Neuronal stem cell (in vitro differentiated cells): ENCODE results near the gene SLC19A1.
A peak's percentile ranks its signal among the peaks of the same experiment; 100 is the strongest.

Source experiments
- DNase-seq: peaks from one replicate; pipeline ENCODE4 v3.0.0-alpha.2; 2013; ENCODE audit warnings: low spot score
- H2AFZ ChIP-seq: one replicate; pipeline ENCODE4 v1.6.1; 2013; ENCODE audit warnings: mild to moderate bottlenecking, low read length, inconsistent platforms
- H2AK5ac ChIP-seq: 2 replicates; pipeline ENCODE4 v1.6.1; 2013; ENCODE audit warnings: low read depth, mild to moderate bottlenecking, inconsistent platforms, low read length, moderate library complexity, mixed read lengths
- H2BK120ac ChIP-seq: 2 replicates; pipeline ENCODE4 v1.6.1; 2013; ENCODE audit warnings: low read depth, mild to moderate bottlenecking, inconsistent platforms, low read length, moderate library complexity, mixed read lengths
- H2BK12ac ChIP-seq: one replicate; pipeline ENCODE4 v1.6.1; 2013; ENCODE audit warnings: low read length, inconsistent platforms
- H2BK15ac ChIP-seq: 2 replicates; pipeline ENCODE4 v1.6.1; 2013; ENCODE audit warnings: mild to moderate bottlenecking, low read length, inconsistent platforms, mixed read lengths
- H2BK5ac ChIP-seq: one replicate; pipeline ENCODE4 v1.6.1; 2013; ENCODE audit warnings: inconsistent platforms, mild to moderate bottlenecking, low read length, moderate library complexity
- H3K14ac ChIP-seq: one replicate; pipeline ENCODE4 v1.6.1; 2013; ENCODE audit warnings: low read length, inconsistent platforms
- H3K18ac ChIP-seq: 2 replicates; pipeline ENCODE4 v1.6.1; 2013; ENCODE audit warnings: low read length, inconsistent platforms
- H3K23ac ChIP-seq: 2 replicates; pipeline ENCODE4 v1.6.1; 2013; ENCODE audit warnings: low read depth, mild to moderate bottlenecking, mixed read lengths, low read length, inconsistent platforms; ENCODE audit not compliant: poor library complexity
- H3K27ac ChIP-seq: replicated peaks from 3 replicates; pipeline ENCODE4 v1.5.1; 2013; ENCODE audit warnings: low read length, inconsistent platforms
- H3K27me3 ChIP-seq, 3 experiments: 2 replicates each; pipeline ENCODE4 v1.6.1; 2013; ENCODE audit warnings: low read length in 3 of 3, mild to moderate bottlenecking in 2 of 3, inconsistent platforms in 1 of 3, low read depth in 1 of 3, mixed read lengths in 1 of 3, moderate library complexity in 1 of 3; ENCODE audit not compliant: control insufficient read depth in 3 of 3, insufficient read depth in 3 of 3
- H3K36me3 ChIP-seq, 2 donors: replicated peaks in 1 of 2; 2 replicates each; pipeline ENCODE4 v1.6.1; 2013; ENCODE audit warnings: low read length in 2 of 2; ENCODE audit not compliant: control insufficient read depth in 2 of 2, insufficient read depth in 2 of 2
- H3K4ac ChIP-seq: 2 replicates; pipeline ENCODE4 v1.6.1; 2013; ENCODE audit warnings: inconsistent platforms, mild to moderate bottlenecking, low read length, moderate library complexity
- H3K4me1 ChIP-seq, 2 donors: 1 replicate in 1 of 2; 2 replicates in 1 of 2; pipeline ENCODE4 v1.6.1; 2013; ENCODE audit warnings: low read length in 2 of 2, low read depth in 1 of 2; ENCODE audit not compliant: control insufficient read depth in 2 of 2, insufficient read depth in 1 of 2
- H3K4me2 ChIP-seq: one replicate; pipeline ENCODE4 v1.6.1; 2013; ENCODE audit warnings: mild to moderate bottlenecking, low read length, inconsistent platforms; ENCODE audit not compliant: insufficient read depth, poor library complexity, severe bottlenecking
- H3K4me3 ChIP-seq, 2 donors: 2 replicates each; pipeline ENCODE4 v1.5.1; 2013; ENCODE audit warnings: low read length in 2 of 2, mild to moderate bottlenecking in 2 of 2, inconsistent platforms in 1 of 2, moderate library complexity in 1 of 2
- H3K79me1 ChIP-seq: one replicate; pipeline ENCODE4 v1.6.1; 2013; ENCODE audit warnings: low read depth, mild to moderate bottlenecking, inconsistent platforms, low read length, moderate library complexity
- H3K9ac ChIP-seq: one replicate; pipeline ENCODE4 v1.6.1; 2013; ENCODE audit warnings: mild to moderate bottlenecking, low read depth, low read length, inconsistent platforms; ENCODE audit not compliant: poor library complexity
- H3K9me3 ChIP-seq, 2 donors: replicated peaks in 1 of 2; 2 replicates each; pipeline versions ENCODE3 to v1.6.1; 2013; ENCODE audit warnings: low read length in 2 of 2, mild to moderate bottlenecking in 2 of 2, inconsistent platforms in 1 of 2, low read depth in 1 of 2, mixed read lengths in 1 of 2, moderate library complexity in 1 of 2; ENCODE audit not compliant: control insufficient read depth in 2 of 2, insufficient read depth in 1 of 2
- H4K8ac ChIP-seq: one replicate; pipeline ENCODE4 v1.6.1; 2013; ENCODE audit warnings: low read depth, mild to moderate bottlenecking, inconsistent platforms, low read length, moderate library complexity
- H4K91ac ChIP-seq: one replicate; pipeline ENCODE4 v1.6.1; 2013; ENCODE audit warnings: low read length, low read depth, mild to moderate bottlenecking, inconsistent platforms; ENCODE audit not compliant: poor library complexity
- WGBS, 2 donors: extraction: QIAGEN DNeasy Blood & Tissue Kit; methylation state at CpG; one replicate each; pipeline ENCODE4 v1.1.7; 2013; ENCODE audit warnings: missing lambda C conversion rate in 2 of 2, mixed read lengths in 1 of 2; ENCODE audit not compliant: insufficient read length in 2 of 2, insufficient replicate concordance in 1 of 2; ENCODE audit errors: extremely low coverage in 2 of 2; 5-methylcytosine and 5-hydroxymethylcytosine counted together

The SLC19A1 gene

GRCh38 chr21:45537111-45537745 is 5.0 kb downstream of the SLC19A1 start:
- Histone ChIP-seq H2AK5ac (no peak overlapping the region), H3K4me1 (peaks cover 7 to 10% of the 10 kb centered on the region in 2 donors), H3K4me2 (no peak overlapping the region), H3K4ac (no peak overlapping the region), H4K8ac (no peak overlapping the region), H2BK120ac (no peak overlapping the region), H3K14ac (no peak overlapping the region), H3K9me3 (no peaks in the 10 kb centered on the region), H3K9ac (no peak overlapping the region), H3K18ac (no peak overlapping the region), H3K4me3 (no peak overlapping the region), H2AFZ (no peak overlapping the region), H2BK15ac (no peak overlapping the region), H3K79me1 (peaks cover 41% of the 10 kb centered on the region), H3K23ac (no peak overlapping the region), H3K36me3 (peaks cover 0 to 7% of the 10 kb centered on the region in 2 donors), H2BK5ac (no peak overlapping the region), H3K27ac (no peak overlapping the region), H2BK12ac (no peak overlapping the region), H3K27me3 (no peaks in the 10 kb centered on the region), H4K91ac (no peak overlapping the region)
- no peak for DNase-seq
- no CpG with 5 or more reads among the region's 37 CpGs for WGBS, 2 donors

GRCh38 chr21:45536301-45537081 is 5.7 kb downstream of the SLC19A1 start:
- Histone ChIP-seq H3K4me3 (no peak overlapping the region), H3K9ac (peak overlapping the region; percentile 60), H3K9me3 (no peaks in the 10 kb centered on the region), H4K8ac (no peak overlapping the region), H3K14ac (no peak overlapping the region), H3K4ac (no peak overlapping the region), H3K23ac (peak overlapping the region; percentile 37), H4K91ac (no peak overlapping the region), H3K18ac (peak overlapping the region; percentile 45), H2BK120ac (no peak overlapping the region), H2BK15ac (no peak overlapping the region), H3K27ac (no peak overlapping the region), H3K79me1 (peaks cover 45% of the 10 kb centered on the region), H3K36me3 (peaks cover 0 to 13% of the 10 kb centered on the region in 2 donors), H2BK12ac (no peak overlapping the region), H3K4me1 (peaks cover 5 to 9% of the 10 kb centered on the region in 2 donors), H2AK5ac (no peak overlapping the region), H2BK5ac (no peak overlapping the region), H3K4me2 (no peak overlapping the region), H3K27me3 (no peaks in the 10 kb centered on the region), H2AFZ (no peak overlapping the region)
- WGBS, 2 donors: no CpG with 5 or more reads among the region's 31 CpGs
- no peak for DNase-seq

GRCh38 chr21:45535341-45536081 is 6.7 kb downstream of the SLC19A1 start:
- H3K4me3 ChIP-seq: peak overlapping the region in 1 of 2 donors; percentile 16
- H4K91ac ChIP-seq: no peak overlapping the region
- H2BK5ac ChIP-seq: no peak overlapping the region
- no peak overlapping the region for H2AFZ ChIP-seq
- no peaks in the 10 kb centered on the region for H3K27me3 ChIP-seq
- no peak overlapping the region for H3K4ac ChIP-seq
- H3K9ac ChIP-seq: no peak overlapping the region
- H2BK15ac ChIP-seq: no peak overlapping the region
- no peak overlapping the region for H2BK120ac ChIP-seq
- no peak overlapping the region for H3K14ac ChIP-seq
- H3K36me3 ChIP-seq: peaks cover 2 to 17% of the 10 kb centered on the region in 2 donors
- H3K79me1 ChIP-seq: peaks cover 44% of the 10 kb centered on the region
- H3K23ac ChIP-seq: no peak overlapping the region
- H3K18ac ChIP-seq: no peak overlapping the region
- no peak overlapping the region for H3K27ac ChIP-seq
- peaks cover 0 to 5% of the 10 kb centered on the region in 2 donors for H3K4me1 ChIP-seq
- no CpG with 5 or more reads among the region's 34 CpGs for WGBS, 2 donors
- H4K8ac ChIP-seq: no peak overlapping the region
- H3K4me2 ChIP-seq: no peak overlapping the region
- no peak overlapping the region for H2AK5ac ChIP-seq
- H2BK12ac ChIP-seq: no peak overlapping the region
- DNase-seq: no peak
- no peaks in the 10 kb centered on the region for H3K9me3 ChIP-seq
